ENCODE measurements around the gene SSTR3. TPM values are rescaled to one million over a fixed set of nuclear protein-coding genes. Genes with fewer than 3 reads are reported as not detected.
A peak's percentile ranks its signal among the peaks of the same experiment; 100 is the strongest.

The SSTR3 gene
- total RNA-seq, 2 experiments from 2014 or later = 1.9 to 2.1 TPM

DNA sequence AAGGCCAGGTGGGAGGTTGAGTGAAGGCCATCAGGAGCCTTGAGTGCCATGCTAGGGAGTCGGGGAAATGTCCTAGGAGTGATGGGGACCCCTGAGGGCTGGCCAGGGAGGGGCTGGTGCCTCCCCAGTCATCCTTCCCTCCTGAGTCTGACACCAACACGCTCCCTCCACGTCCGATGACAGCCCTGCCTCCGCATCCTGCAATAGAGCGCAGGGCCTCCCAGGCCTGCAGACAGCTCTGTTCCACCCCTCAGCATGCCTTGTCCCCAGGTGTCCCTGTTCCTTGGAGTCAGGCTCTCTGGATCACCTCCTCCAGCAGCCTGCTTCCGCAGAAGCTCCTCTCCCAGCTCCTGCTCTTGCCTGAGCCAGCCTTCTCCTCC lies 28.7 kb upstream of the SSTR3 start:
- Histone ChIP-seq H3K27me3 (ENCODE audit: control insufficient read depth in 1 of 2, insufficient read depth in 2 of 2, low read length in 2 of 2) (no peaks in the 10 kb centered on the region), H3K27ac (ENCODE audit: low read depth in 1 of 2, low read length in 2 of 2) (peak overlapping the region; percentile 79 to 96), H3K4me3 (ENCODE audit: low read length) (peak overlapping the region; percentile 100), H3K4me1 (ENCODE audit: insufficient read depth, low read length) (peaks cover 92% of the 10 kb centered on the region), H3K36me3 (ENCODE audit: insufficient read depth, low read length) (peaks cover 54% of the 10 kb centered on the region), H3K9me3 (ENCODE audit: control insufficient read depth in 1 of 2, insufficient read depth in 1 of 2, low read length in 2 of 2) (no peaks in the 10 kb centered on the region)
- DNase-seq (peak in 5 of 14 experiments; percentile 20 to 52 (median 38)), ATAC-seq (ENCODE audit: poor library complexity) (no peak)
- TF ChIP-seq, protein P1, sequence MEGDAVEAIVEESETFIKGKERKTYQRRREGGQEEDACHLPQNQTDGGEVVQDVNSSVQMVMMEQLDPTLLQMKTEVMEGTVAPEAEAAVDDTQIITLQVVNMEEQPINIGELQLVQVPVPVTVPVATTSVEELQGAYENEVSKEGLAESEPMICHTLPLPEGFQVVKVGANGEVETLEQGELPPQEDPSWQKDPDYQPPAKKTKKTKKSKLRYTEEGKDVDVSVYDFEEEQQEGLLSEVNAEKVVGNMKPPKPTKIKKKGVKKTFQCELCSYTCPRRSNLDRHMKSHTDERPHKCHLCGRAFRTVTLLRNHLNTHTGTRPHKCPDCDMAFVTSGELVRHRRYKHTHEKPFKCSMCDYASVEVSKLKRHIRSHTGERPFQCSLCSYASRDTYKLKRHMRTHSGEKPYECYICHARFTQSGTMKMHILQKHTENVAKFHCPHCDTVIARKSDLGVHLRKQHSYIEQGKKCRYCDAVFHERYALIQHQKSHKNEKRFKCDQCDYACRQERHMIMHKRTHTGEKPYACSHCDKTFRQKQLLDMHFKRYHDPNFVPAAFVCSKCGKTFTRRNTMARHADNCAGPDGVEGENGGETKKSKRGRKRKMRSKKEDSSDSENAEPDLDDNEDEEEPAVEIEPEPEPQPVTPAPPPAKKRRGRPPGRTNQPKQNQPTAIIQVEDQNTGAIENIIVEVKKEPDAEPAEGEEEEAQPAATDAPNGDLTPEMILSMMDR (IDR thresholded peaks at IDR 0.05) = no peak
- peaks cover 91% of the 10 kb centered on the region for H3K4me1 Mint-ChIP-seq (ENCODE audit: low read depth)
- peak overlapping the region; percentile 97 for H3K27ac Mint-ChIP-seq
- H3K4me3 Mint-ChIP-seq = peak overlapping the region; percentile 95
- POLR2A ChIA-PET = interaction anchor here (0.6 to 10.5 kb wide), 9 partner anchors 11 to 655 kb away, joined by 3 to 281 read pairs (median 26); partner anchors contain the start of gene MFNG
- no peaks in the 10 kb centered on the region for H3K27me3 Mint-ChIP-seq
- H3K36me3 Mint-ChIP-seq (ENCODE audit: low read depth) = peaks cover 82% of the 10 kb centered on the region
- intact Hi-C loops (cut with DNase I, micrococcal nuclease) = no loop called here
- H3K9me3 Mint-ChIP-seq = no peaks in the 10 kb centered on the region
- CTCF ChIA-PET = interaction anchor here (4.1 to 9.8 kb wide), 3 partner anchors 11 to 41 kb away, joined by 27 to 139 read pairs (median 89); no protein-coding TSS in a partner anchor

DNA sequence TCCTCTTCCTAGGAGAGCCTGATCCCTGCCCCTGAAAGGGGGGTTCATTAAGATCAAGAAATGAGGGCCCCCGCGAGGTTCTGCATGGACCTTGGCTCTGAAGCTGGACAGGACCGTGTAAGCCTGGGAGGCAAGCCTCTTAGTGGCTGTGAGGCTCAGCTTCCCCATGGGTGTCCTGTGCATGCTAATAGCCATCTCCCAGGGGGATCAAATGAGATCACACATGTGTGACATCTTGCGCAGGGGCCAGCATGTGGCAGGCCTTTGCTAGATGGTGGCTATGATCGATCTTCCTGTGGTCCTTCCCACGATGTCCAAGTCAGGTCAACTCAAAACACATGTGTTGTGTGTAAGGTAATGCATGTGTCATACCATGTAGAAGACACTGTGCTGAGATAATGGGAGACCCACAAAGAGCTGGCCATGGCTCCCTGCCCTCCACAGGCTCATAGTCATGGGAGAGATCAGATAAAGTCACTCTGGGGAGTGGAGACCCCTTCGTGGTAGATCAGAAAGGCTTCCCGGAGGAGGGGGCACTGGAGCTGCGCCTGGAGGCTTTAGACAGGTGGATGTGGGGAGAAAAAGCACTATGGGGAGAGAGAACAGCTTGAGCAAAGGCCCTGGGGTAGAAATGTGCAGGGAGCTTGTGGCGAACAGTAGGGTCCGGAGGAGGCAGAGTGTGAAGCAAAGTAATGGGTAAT lies 28.1 kb upstream of the SSTR3 start:
- ATAC-seq (ENCODE audit: poor library complexity) = no peak
- H3K27ac Mint-ChIP-seq = peak overlapping the region; percentile 97
- no peaks in the 10 kb centered on the region for H3K9me3 Mint-ChIP-seq
- H3K4me3 Mint-ChIP-seq = peak overlapping the region; percentile 95
- POLR2A ChIA-PET = interaction anchor here (0.6 to 10.5 kb wide), 8 partner anchors 10 to 656 kb away, joined by 3 to 281 read pairs (median 24); no protein-coding TSS in a partner anchor
- Histone ChIP-seq H3K27ac (ENCODE audit: low read depth in 1 of 2, low read length in 2 of 2) (peak overlapping the region; percentile 79 to 96), H3K4me3 (ENCODE audit: low read length) (peak overlapping the region; percentile 100), H3K9me3 (ENCODE audit: control insufficient read depth in 1 of 2, insufficient read depth in 1 of 2, low read length in 2 of 2) (no peaks in the 10 kb centered on the region), H3K36me3 (ENCODE audit: insufficient read depth, low read length) (peaks cover 59% of the 10 kb centered on the region), H3K27me3 (ENCODE audit: control insufficient read depth in 1 of 2, insufficient read depth in 2 of 2, low read length in 2 of 2) (no peaks in the 10 kb centered on the region), H3K4me1 (ENCODE audit: insufficient read depth, low read length) (peaks cover 95% of the 10 kb centered on the region)
- peak in 1 of 14 experiments; percentile 9 for DNase-seq
- CTCF ChIA-PET = interaction anchor here (4.1 to 9.8 kb wide), 3 partner anchors 11 to 41 kb away, joined by 27 to 139 read pairs (median 89); no protein-coding TSS in a partner anchor
- H3K36me3 Mint-ChIP-seq (ENCODE audit: low read depth) = peaks cover 87% of the 10 kb centered on the region
- TF ChIP-seq, protein P1 (IDR thresholded peaks at IDR 0.05) = no peak
- H3K27me3 Mint-ChIP-seq = no peaks in the 10 kb centered on the region
- H3K4me1 Mint-ChIP-seq (ENCODE audit: low read depth) = peaks cover 92% of the 10 kb centered on the region
- intact Hi-C loops (cut with DNase I, micrococcal nuclease) = no loop called here

DNA sequence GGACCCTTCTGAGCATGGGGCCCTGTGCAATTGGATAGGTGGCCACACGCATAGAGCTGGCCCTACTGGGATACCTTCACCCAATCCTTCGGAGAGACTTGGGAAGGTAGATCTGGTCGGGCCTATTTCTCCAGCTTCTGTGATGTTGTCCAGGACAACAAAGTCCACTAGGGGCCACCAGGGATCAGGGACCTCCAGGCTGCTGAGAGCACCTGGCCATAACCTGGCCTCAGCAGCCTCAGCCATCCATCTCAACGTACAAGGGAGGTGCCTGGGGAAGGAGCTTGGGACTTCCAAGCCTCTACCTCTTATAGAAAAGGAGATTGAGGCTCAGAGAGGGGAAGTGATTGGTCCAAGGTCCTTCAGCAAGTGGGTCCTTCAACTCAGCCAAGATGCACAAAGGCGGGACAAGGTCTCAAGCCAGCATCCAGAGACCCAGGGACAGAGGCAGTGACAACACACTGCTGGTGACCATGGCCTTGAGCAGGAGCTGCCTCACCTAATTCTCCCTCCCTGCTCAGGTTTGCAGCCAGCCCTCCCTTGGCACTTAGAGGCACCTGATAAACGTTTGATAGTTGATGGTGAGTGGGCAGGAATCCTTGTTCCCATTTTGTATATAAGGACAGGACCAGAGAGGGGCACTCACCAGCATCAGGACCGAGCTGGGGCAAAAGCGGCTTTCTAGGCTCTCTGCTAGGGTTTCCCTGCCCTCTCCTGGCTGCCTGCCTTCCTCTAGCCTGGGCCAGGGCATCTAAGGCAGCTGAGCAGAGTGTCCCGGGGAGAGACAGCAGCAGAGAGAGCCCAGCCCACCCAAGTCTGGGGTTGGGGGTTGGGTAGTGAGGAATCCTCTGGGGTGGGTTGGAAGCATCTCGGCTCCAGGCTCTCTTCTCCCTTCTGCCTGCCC lies 27.3 kb upstream of the SSTR3 start:
- DNase-seq (peak in 3 of 14 experiments; percentile 13 to 33 (median 32)), ATAC-seq (ENCODE audit: poor library complexity) (no peak)
- Mint-ChIP-seq H3K27ac (peak overlapping the region; percentile 97), H3K9me3 (no peaks in the 10 kb centered on the region), H3K4me3 (peak overlapping the region; percentile 95), H3K4me1 (ENCODE audit: low read depth) (peaks cover 92% of the 10 kb centered on the region), H3K27me3 (no peaks in the 10 kb centered on the region), H3K36me3 (ENCODE audit: low read depth) (peaks cover 95% of the 10 kb centered on the region)
- intact Hi-C loops (cut with DNase I, micrococcal nuclease) = loop anchor here (1.0 to 2.0 kb wide), 3 partner anchors 21 to 43 kb away; partner anchors contain the start of gene CYTH4 (in 1 of the 2)
- Histone ChIP-seq H3K4me1 (ENCODE audit: insufficient read depth, low read length) (peaks cover 95% of the 10 kb centered on the region), H3K36me3 (ENCODE audit: insufficient read depth, low read length) (peaks cover 67% of the 10 kb centered on the region), H3K9me3 (ENCODE audit: control insufficient read depth in 1 of 2, insufficient read depth in 1 of 2, low read length in 2 of 2) (no peaks in the 10 kb centered on the region), H3K4me3 (ENCODE audit: low read length) (no peak overlapping the region), H3K27ac (ENCODE audit: low read depth in 1 of 2, low read length in 2 of 2) (peak overlapping the region; percentile 79 to 96), H3K27me3 (ENCODE audit: control insufficient read depth in 1 of 2, insufficient read depth in 2 of 2, low read length in 2 of 2) (no peaks in the 10 kb centered on the region)
- CTCF ChIA-PET = interaction anchor here (1.7 to 9.8 kb wide), 4 partner anchors 10 to 44 kb away, joined by 4 to 139 read pairs (median 58); no protein-coding TSS in a partner anchor
- POLR2A ChIA-PET = interaction anchor here (1.3 to 10.5 kb wide), 10 partner anchors 9 to 77 kb away, joined by 4 to 281 read pairs (median 21); partner anchors contain the start of gene CYTH4
- TF ChIP-seq, protein P1 (IDR thresholded peaks at IDR 0.05) = no peak
